ENCODE measurements around the gene VN1R2.
"Not testable (repeated sequence)": the region's sequence is repeated elsewhere in the genome, so short reads cannot be mapped to it uniquely, and the experiment has no call there.

VN1R2 gene

DNA sequence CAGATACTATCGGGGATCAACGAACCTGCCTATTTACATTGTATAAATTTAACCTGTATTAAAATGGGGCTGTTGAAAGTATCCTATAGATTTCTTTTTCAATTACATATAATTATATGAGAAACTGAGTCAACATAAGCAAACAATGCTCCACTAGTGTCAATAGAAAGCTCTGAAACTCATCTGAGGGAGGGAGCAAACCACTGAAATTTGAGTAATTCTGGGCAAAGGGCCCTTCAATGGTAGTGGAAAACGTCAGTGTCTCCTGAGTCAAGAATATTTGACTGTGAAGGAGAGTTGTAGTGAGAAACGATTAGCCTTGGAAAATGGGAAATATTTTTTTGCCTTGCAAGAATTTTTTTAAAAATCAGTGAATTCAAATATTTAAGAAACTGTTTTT is 27.0 kb downstream of the VN1R2 start:
- Mint-ChIP-seq H3K36me3 (ENCODE audit: low read depth) (no peaks in the 10 kb centered on the region), H3K4me1 (ENCODE audit: low read depth) (no peaks in the 10 kb centered on the region), H3K4me3 (no peak overlapping the region), H3K27ac (no peak overlapping the region), H3K9me3 (peaks cover 80% of the 10 kb centered on the region), H3K27me3 (no peaks in the 10 kb centered on the region)
- intact Hi-C loops (cut with micrococcal nuclease), result no loop called here

DNA sequence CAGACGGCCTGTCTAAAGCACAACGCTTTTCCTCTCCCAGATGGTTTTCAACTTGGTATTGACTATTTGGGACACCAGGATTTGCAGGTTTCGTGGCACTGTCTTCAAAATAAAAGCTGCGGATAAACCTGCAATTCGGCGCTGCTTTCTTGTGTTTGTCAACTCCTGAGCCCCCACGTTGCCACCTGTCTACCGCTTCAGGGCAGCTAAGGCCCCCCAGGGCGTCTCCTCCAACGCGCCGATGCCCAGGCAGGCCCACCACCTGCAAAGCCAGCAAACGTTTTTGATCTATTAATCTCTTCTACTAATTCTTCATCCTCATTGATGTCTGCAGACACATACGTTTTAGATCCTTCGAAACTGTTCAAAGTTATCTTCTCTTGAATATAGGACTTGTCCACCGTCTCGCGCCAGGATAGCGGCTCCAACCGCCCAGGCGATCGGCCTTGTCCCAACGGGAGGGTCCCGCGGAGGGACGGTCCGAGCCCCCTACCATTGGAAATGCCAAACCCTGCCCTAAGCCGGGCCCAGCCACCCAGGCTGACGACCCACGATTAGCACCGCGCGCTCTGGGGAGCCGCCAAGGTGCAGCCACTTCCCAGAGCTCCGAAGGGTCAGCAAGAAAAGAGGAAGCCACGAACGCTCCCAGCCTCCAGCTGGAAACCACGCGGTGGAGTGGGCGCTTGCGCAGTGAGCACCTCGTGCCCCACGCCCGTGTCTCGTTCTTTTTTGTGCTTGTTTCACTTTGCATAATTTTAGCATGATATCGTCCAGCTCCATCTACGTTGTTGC is 32.9 kb downstream of the VN1R2 start:
- Mint-ChIP-seq H3K27me3 (no peaks in the 10 kb centered on the region), H3K4me3 (no peak overlapping the region), H3K36me3 (ENCODE audit: low read depth) (no peaks in the 10 kb centered on the region), H3K4me1 (ENCODE audit: low read depth) (no peaks in the 10 kb centered on the region), H3K9me3 (peaks cover 97% of the 10 kb centered on the region), H3K27ac (no peak overlapping the region)
- intact Hi-C loops (cut with micrococcal nuclease), result no loop called here

DNA sequence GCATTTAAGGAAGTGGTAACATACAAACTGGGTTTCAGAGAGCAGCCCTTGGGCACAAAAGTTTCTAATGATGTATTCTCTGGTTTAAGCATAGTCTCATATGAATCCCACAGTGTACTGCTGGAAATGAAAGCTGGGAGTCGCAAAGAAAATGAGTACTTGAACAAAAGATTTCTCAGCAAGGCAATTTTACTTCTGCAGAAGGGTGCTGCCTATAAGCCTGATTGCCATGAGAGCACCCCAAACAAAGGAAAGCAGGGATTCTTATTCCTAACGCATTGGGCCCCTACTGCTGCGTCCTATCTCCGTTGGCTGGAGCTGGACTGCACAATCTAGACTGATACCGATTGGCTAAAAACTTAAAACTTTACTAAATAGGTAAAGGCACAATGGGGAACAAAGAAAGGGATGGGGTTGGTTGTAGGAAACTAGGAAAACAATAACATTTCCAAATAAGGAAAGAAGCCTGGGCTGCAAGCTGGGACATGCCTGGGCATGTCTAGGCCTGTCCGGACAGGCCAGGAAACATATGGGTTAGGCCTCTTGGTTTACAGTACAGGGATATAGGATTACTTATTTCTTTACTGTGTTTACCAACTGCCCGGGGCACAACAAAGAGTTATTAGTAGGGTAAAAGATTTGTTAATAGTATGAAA is 36.8 kb downstream of the VN1R2 start:
- intact Hi-C loops (cut with micrococcal nuclease), result no loop called here
- Mint-ChIP-seq H3K4me3 (no peak overlapping the region), H3K27me3 (no peaks in the 10 kb centered on the region), H3K4me1 (ENCODE audit: low read depth) (no peaks in the 10 kb centered on the region), H3K36me3 (ENCODE audit: low read depth) (no peaks in the 10 kb centered on the region), H3K9me3 (peaks cover 94% of the 10 kb centered on the region), H3K27ac (no peak overlapping the region)

DNA sequence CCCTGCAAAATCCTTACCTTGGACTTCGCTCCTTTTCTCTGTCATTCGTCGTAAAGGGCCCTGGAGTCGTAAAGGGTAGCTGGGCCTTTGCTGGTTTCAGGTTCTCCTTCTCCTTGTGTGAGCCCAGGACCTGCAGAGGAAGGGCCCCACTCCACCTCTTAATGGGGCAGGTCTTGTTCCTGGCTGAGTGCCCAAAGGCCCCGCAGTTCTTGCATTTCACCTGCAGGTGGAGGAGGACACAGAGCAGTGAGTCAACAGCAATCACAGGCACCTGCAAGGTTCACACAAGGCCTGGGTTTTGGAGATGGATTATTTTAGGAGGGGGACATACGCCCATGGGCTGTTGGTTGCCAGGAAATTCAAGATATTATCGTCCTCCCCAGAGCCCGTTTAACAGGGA is 43.2 kb downstream of the VN1R2 start:
- H3K4me3 Mint-ChIP-seq; H3K27me3 Mint-ChIP-seq; intact Hi-C loops (cut with micrococcal nuclease); H3K4me1 Mint-ChIP-seq (ENCODE audit: low read depth); H3K36me3 Mint-ChIP-seq (ENCODE audit: low read depth); H3K27ac Mint-ChIP-seq: not testable (repeated sequence)
- peaks cover 89% of the 10 kb centered on the region for H3K9me3 Mint-ChIP-seq

DNA sequence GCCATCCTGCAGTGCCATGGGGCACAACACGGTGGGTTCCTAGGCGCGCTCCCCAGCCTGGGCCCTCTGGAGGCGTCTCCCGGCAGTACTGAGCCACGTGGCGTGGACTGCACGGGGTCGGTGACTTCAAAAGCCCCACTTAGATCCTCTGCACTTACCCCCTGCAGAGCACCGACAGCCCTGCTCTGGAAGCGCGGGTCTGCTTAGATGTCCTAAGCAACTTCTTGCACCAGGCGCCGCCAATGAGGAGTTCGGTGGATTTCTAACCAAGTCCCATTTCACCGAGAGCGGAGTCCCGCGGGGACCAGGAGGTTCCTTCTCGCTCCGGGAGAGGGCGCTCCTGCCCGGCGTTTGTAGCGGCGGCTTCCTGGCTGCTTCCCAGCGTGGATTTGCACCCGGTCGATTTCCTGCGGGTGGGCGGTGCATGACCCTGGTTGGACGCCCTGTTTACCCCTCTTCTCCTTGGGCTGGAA is 50.3 kb downstream of the VN1R2 start:
- H3K4me1 Mint-ChIP-seq (ENCODE audit: low read depth), result no peaks in the 10 kb centered on the region
- intact Hi-C loops (cut with micrococcal nuclease), result no loop called here

More for the DNA sequence above, 50.3 kb downstream of the VN1R2 start:
- H3K27me3 Mint-ChIP-seq, result peaks cover 7% of the 10 kb centered on the region
- no peak overlapping the region for H3K27ac Mint-ChIP-seq
- H3K9me3 Mint-ChIP-seq, result peaks cover 95% of the 10 kb centered on the region
- no peak overlapping the region for H3K4me3 Mint-ChIP-seq
- no peaks in the 10 kb centered on the region for H3K36me3 Mint-ChIP-seq (ENCODE audit: low read depth)
